Hematopoietic multipotent progenitor cell treated with erythropoietin and hydrocortisone succinate and interleukin-3 and kit ligand, for 15 days (in vitro differentiated cells): ENCODE data around the gene SNX2.
A peak's percentile ranks its signal among the peaks of the same experiment; 100 is the strongest.
"Not testable (repeated sequence)": the region's sequence is repeated elsewhere in the genome, so short reads cannot be mapped to it uniquely, and the experiment has no call there.

Experiments
- DNase-seq: peaks from one replicate; pipeline ENCODE4 v3.0.0-alpha.2; 2015; ENCODE audit warnings: low spot score

Gene SNX2, protein sequence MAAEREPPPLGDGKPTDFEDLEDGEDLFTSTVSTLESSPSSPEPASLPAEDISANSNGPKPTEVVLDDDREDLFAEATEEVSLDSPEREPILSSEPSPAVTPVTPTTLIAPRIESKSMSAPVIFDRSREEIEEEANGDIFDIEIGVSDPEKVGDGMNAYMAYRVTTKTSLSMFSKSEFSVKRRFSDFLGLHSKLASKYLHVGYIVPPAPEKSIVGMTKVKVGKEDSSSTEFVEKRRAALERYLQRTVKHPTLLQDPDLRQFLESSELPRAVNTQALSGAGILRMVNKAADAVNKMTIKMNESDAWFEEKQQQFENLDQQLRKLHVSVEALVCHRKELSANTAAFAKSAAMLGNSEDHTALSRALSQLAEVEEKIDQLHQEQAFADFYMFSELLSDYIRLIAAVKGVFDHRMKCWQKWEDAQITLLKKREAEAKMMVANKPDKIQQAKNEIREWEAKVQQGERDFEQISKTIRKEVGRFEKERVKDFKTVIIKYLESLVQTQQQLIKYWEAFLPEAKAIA

DNA sequence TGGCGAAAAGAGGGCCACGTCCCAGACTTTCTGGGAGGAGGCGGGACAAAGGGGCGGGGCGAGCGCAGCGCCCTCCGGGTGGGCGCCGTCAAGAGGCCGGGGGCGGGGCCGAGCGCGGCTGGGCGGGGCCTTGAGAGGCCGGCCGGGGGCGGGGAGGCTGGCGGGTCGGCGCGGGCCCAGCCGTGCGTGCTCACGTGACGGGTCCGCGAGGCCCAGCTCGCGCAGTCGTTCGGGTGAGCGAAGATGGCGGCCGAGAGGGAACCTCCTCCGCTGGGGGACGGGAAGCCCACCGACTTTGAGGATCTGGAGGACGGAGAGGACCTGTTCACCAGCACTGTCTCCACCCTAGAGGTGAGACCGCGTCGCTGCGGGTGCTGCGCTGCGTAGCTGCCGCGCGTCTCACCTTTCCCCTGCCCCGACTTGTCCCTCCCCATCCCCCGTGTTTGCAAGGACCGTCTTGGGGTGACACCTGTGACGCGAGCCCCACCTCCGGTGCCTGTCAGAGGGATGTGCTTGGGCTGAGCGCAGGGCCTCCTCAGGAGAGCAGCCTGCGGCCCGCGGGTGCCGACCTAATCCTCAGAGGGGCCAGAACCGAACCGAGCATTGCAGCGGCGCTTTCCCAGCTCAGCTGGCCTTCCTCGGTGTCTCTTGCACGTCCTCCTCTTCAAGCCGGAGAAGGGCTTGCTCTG lies at the start of gene SNX2:
Gene SNX2, plus strand, starts transcription at position 220 of the 689 bp plus-strand sequence. Its CDS starts 24 bp downstream, at position 244.
- peak; percentile 87 for DNase-seq

- no peak for DNase-seq
Measured at GRCh38 chr5:122727112-122727541, 47.8 kb upstream of the SNX2 start.

- DNase-seq = no peak
Measured at GRCh38 chr5:122730037-122730436, 44.8 kb upstream of the SNX2 start.

GRCh38 chr5:122730456-122730855 lies 44.4 kb upstream of the SNX2 start:
- no peak for DNase-seq

GRCh38 chr5:122736086-122736845 lies 38.6 kb upstream of the SNX2 start:
- no peak for DNase-seq

DNA sequence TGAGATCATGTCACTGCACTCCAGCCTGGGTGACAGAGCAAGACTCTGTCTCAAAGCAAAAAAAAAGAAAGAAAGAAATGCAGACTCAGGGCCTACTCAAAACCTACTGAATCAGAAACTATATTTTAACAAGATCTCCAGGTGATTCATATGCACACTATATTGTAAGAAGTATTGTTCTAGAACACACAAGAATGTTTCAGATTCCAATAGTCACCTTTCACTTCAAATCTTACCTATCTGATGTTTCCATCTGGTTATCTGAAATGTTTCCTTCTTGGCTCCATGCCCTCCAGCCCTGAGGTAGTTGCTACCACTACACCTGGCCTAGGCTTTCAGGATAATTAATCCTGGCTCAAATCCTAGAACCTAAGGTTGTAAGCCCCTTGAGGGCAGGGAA lies 36.8 kb upstream of the SNX2 start:
- no peak for DNase-seq

GRCh38 chr5:122741681-122742080 lies 33.2 kb upstream of the SNX2 start:
- no peak for DNase-seq

DNA sequence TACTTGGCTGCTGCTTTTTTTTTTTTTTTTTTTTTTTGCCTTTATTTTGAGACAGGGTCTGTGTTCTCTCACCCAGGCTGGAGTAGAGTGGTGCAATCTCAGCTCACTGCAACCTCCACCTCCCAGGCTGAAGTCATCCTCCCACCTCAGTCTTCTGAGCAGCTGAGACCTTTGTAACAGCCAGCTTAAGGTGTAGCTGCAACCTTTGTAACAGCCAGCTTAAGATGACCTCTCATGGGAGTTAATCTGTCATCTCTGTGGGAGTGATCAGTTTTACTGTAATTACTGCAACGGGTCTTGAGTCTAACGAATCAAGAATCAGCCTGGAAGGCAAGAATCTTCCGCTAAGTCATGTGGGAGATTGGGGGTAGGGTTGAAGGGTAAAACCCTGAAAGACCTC lies 31.6 kb upstream of the SNX2 start:
- no peak for DNase-seq

- no peak for DNase-seq
Measured at GRCh38 chr5:122745597-122745996, 29.3 kb upstream of the SNX2 start.

- no peak for DNase-seq
Measured at GRCh38 chr5:122749886-122750285, 25.0 kb upstream of the SNX2 start.

DNA sequence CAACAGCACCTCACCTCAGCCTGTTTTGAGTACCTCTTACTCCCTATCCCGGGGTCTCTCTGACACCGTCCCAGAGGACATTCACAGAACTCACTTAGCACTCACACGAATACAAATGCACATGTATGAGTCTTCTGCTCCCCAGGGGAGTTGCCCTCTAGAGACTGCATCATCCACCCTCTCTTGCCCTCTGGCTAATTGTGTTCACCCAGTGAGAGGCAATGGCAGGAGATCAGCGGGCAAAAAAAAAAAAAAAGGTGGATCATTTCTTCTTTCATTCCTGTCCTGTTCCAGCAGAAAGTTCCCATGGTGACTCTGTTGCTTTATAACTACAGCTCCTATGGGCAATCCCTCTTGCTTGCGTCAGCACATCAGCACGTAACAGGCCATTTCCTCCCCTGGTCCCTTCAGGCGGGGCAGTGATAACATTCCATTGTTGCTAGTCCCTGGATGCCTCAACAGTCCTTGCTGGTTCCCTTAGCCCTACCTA lies 23.5 kb upstream of the SNX2 start:
- no peak for DNase-seq

DNA sequence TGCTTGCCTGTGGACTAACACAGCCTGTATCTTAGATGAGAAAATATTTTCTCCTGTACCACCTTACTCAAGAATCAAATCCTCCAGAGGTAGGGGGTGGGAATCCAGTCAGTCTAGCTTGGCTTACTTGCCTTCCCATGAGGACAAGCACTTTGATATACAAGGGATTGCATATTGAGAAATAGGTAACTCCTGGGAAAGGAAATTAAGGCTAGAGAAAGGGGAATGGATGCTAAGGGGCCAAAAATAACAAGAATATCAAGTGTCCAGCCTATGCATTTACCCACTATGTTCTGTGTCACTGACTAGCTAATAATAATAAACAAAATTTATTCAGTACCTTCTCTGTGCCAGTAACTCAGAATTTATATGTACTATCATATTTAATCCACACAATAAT lies 21.4 kb upstream of the SNX2 start:
- DNase-seq = no peak

DNA sequence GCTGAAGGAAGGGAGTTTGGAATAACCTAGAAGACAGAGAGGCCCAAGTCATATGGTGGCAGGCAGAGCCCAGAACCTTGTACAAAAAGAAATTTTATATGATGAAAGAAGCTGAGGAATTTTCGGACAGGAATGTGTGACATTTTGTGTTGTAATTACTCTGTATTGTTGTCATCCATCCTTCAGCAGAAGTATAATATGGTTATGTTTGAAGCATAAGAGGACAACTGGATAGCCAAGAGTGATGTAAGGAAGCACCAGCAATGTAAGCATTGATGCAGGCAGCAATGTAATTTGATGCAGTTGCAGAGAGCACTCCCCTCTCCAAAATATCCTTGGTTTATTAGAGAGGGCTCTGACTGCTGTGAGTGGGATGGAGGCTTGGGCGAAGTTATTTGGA lies 19.1 kb upstream of the SNX2 start:
- no peak for DNase-seq

GRCh38 chr5:122756264-122756911 lies 18.5 kb upstream of the SNX2 start:
- DNase-seq = no peak

GRCh38 chr5:122757285-122757684 lies 17.6 kb upstream of the SNX2 start:
- DNase-seq = no peak

DNA sequence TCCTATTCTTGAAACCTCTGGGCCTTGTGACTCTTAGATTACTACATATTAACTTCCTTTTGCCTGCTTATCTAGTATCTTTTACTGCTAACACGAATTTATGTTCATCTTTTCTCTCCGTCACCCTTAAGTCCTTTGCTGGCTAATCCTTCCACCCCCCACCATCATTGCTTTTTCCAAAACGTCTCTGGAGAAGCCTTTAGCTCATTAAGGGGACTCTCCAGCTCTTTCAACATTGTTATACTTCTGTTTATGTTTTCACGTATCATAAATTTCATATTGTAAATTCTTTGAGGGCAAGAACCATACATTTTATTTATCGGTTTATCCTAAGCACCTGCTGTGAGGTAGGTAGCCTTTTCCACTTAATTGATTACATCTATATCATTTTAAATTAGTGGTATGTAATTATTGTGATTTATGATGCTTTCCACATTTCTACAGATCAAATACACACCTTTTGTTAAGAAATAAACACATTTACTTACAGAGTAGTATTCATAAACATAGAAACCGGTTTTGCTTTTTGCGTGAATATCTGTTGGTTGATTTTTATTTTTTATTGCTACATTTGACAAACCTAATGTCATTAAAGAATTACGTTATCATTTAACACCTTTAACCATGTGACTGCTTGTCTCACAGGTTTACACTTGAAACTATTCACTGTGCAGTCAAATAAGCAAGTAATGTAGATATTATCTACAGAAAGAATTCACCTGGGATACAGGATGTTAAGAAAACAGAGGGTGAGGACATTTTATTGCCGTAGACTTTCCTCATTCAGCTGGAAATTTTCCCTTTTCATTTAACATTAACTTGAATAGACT lies 15.4 kb upstream of the SNX2 start:
- DNase-seq = no peak

DNA sequence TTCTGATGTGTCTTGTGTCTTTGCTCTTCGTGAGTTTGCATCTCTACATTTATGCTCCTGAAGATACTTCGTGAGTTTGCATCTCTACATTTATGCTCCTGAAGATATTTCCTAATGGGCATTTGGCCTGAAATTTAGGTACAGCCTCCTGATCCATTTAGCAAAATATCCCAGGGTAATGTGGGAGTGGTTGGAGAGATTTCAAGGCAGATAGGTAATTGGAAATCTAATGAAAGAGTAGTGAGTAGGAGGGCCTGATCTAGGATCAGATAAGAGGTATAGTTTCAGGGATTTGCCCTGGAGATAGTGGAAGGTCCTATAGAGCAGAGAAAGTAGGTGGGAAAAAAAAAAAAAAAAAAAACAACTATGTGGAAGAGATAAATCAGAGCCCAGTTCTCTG lies 14.6 kb upstream of the SNX2 start:
- DNase-seq = no peak

DNA sequence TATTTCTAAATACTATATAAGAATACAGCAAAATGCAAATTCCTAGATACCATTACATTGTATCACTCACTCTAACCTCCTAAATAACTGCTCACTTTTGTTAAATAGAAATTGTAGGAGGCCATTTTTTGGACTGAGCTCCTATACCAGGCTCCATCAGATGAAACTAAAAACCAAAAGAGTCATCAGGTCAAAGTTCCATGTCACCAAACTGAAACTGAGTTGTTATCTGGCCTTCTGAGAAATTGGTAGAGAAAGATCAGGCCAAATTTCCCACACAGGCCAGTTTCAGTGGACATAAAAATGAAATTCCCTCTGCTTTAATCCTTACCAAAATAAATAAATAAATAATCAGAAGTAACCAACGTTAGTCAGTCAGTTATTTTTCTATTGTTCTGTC lies 13.8 kb upstream of the SNX2 start:
- no peak for DNase-seq

DNA sequence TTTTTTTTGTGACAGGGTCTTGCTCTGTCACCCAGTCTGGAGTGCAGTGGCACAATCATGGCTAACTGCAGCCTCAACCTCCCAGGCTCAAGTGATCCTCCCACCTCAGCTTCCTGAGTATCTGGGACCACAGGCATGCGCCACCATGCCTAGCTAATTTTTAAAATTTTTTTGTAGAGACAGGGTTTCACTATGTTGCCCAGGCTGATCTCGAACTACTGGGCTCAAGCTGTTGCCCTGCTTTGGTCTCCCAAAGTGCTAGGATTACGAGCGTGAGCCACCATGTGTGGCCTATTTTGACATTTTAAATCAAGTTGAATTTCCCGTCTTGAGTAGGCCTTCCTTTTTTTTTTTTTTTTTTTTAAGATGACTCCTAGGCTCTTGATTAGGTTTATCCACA lies 13.0 kb upstream of the SNX2 start:
- not testable (repeated sequence) for DNase-seq

GRCh38 chr5:122766130-122766529 lies 8.8 kb upstream of the SNX2 start:
- DNase-seq = no peak

DNA sequence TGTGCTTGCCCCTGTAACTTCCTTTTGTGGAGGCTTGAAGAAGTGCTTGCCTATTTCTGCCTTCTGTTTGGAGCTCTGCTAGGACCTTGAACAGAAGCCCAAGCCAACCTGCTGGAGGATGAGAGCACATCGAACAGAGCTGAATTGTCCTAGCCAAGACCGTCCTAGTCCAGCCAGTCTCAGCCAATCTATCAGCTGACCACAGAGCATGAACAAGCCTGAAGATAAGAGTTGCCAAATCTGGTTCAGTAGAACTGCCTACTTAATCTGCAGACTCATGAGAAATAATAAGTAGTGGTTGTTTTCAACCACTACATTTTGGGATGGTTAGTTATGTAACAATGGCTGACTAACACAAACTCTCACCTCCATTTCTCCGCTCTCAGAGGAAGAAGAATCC lies 4.4 kb upstream of the SNX2 start:
- DNase-seq = no peak
